GM18870 (cell line): ENCODE results near the gene HTRA3.

ENCODE experiments used
- ATAC-seq: cut with Tn5 transposase; IDR thresholded peaks from one replicate; pipeline ENCODE4 v1.9.1; 2021; ENCODE audit warnings: moderate library complexity; ENCODE audit not compliant: unreplicated experiment

HTRA3 gene

GRCh38 chr4:8245884-8246833 lies 23.4 kb upstream of the HTRA3 start:
- ATAC-seq = no peak

- no peak for ATAC-seq
Measured at GRCh38 chr4:8247047-8247930, 22.3 kb upstream of the HTRA3 start.

DNA sequence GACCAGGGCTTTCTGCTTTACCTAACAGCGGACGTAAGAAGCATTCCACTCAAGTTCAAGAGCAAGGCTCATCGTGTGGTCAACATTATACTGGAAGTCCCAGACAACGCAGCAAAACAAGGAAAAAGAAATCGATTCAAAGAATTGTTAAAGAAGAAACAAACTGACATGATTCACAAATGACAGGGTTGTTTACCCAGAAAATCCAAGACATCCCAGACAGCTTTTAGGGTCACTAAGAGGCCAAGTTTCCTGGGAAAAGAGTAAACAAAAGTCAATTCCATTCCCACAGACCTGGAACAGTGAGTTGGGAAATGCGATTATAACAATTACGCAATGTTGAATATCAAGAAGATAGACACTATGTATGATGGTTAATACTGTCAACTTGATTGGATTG lies 21.5 kb upstream of the HTRA3 start:
- no peak for ATAC-seq

DNA sequence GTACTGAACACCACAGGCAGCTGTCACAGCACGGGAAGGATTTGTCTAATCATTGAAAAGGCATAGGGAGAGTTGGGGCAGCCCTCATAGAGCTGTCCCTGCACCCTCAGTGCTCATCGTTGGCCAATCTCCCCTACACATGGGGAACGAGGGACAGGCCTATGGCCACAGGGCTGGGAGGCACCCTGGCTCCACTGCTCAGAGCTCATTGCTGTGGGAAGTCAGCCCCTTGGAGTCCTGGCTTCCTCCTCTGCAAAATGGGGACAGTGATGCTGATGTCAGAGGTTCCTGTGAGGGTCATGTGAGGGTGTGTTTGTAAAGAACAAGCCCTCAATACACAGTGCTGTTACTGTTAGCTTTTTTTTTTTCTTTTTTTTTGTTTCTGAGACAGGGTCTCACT lies 19.3 kb upstream of the HTRA3 start:
- no peak for ATAC-seq

DNA sequence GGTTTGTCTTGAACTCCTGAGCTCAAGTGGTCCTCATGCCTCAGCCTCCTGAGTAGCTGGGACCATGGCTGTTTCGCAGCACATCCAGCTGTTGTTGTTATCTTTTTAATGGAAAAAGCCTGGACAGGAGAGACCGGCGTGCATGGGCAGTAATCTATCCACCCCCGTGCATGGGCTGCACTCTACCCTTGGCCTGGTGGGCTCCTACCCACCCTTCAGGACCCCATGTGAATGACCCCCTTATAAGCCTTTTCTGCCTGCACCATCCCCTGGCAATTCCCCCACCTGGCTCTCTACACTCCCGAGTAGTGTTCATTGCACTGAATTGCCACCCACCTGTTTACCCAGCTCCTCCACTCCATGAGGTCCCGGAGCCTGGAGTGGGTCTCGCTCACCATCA lies 18.9 kb upstream of the HTRA3 start:
- ATAC-seq = no peak

DNA sequence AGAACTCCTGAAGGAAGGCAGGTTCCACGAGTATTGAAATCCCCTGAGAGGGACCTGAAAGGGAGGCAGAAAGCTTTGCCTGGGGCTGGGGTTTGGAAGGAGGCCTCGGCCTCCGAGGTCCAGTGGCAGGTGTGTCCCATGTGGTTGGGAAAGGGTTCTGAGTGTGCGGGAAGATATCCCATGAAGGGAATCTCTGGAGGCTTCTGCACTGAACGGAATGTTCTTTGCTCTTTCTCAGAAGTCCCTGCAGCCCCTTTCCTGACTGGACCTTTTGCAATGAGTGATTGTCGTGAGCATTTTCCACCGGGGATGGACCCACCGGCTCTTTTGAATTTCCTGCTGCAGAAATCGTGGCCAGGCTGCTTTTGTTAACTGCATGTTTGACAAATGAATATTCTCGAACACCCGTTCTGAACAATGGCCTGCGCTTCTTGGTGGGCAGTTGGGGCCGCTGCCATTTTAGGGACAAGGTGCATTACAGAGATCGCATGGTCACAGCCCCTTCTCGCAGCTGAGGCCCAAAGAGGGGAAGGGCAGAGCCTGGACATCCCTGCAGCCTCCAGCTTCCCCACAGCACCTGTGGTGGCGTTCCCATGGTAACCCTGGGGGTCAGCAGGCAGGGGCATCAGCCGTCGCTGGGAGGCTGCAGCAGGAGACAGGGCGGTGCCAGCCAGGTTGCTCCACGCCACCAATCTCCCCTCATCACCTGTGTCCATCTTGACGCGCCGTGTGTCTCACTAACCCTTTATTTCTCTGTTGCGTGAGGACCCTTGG lies 18.3 kb upstream of the HTRA3 start:
- no peak for ATAC-seq

- no peak for ATAC-seq
Measured at GRCh38 chr4:8252301-8253173, 17.0 kb upstream of the HTRA3 start.

DNA sequence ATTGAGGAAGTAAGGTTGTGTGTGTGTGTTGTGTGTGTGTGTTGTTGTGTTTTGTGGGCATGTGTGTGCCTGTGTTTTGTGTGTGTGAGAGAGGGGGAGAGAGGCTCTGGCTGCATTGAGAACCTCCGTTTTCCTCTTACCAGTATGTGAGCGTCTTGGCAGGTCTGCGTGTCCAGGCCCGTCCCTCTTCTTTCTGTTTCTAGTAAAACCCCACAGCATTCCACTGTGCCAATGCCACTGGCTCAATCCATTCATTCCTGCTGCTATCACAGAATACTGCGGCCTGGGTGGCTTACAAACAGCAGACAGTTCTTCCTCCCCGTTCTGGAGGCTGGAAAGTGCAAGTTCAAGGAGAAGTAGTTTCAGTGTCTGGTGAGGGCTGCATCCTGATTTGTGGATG lies 15.5 kb upstream of the HTRA3 start:
- no peak for ATAC-seq

- no peak for ATAC-seq
Measured at GRCh38 chr4:8255698-8256441, 13.7 kb upstream of the HTRA3 start.

GRCh38 chr4:8257854-8258253 lies 11.7 kb upstream of the HTRA3 start:
- no peak for ATAC-seq

DNA sequence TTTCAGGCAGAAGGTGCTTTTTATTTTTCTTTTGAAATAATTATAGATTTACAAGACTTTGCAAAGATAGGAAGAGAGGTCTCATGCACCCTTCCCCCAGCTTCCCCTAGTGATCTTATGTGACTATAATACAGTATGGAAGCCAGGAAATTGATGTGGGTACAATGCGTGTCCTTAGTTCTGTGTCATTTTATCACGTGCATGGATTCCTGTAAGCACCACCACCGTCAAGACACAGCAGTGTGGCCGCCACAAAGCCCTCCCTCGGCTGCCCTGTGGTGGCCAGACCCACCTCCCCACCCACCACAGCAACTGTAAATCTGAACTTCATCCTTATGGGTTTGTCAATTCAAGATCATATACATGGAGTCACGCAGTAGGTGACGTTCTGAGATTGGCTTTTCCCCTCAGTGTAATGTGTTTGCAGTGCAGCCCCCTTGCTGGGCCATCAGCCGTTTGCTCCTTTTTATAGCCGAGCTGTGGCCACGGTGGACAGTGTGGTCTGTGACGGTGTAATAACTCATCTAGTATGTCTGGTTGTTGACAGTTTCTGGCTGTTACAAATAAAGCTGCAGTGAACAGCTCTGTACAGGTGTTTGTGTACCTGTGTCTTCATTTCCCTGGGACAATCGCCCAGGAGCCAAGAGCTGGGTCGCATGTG lies 10.9 kb upstream of the HTRA3 start:
- ATAC-seq = no peak

- no peak for ATAC-seq
Measured at GRCh38 chr4:8259743-8260430, 9.7 kb upstream of the HTRA3 start.

- ATAC-seq = no peak
Measured at GRCh38 chr4:8260656-8261111, 8.9 kb upstream of the HTRA3 start.

GRCh38 chr4:8261851-8262535 lies 7.6 kb upstream of the HTRA3 start:
- ATAC-seq = no peak

DNA sequence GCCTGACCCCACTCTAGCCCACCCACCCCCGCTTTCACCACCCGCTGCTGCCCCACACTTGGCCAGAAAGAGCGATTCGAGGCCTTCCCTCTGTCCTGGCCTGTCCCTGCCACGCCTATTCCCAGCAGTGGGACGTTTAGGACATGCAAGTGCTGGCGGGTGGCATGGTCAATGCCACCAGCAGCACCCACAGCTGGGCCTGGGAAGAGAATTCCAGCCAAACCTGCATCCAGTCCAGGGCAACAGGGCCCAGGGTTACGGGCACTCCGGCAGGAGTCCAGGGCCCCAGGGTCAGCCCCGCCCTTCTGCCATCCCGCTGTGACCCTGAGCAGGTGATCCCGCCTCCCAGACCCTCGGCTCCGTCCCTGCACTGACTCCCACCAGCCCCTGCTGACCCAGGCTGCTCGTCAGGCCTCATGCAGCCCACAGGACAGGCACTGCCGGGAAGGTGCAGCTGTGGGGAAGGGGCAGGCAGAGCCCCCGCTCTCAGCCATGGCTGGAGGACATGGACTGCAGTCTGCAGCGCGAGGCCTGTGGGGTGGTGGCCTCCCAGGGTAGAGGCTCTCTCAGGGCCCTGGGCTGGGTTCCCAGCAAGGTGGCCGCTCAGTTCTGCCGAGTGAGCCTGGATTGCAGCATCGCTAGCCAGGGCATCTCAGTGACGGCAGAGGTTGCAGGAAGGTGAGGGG lies 6.8 kb upstream of the HTRA3 start:
- no peak for ATAC-seq

DNA sequence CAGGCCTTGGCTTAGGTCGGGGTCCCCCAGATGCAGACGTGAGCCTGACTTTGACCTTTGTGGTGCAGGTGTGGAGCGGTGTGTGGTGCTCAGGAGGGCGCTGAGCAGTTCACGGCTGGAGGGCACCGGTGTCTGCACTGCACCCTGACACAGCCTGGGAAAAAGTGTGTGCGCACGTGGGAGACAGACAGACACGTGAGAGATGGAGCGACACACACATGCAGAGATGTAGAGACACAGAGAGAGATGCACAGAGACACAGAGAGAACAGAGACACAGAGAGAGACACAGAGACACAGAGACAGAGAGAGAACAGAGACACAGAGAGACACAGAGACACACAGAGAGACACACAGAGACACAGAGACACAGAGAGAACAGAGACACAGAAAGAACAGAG lies 6.2 kb upstream of the HTRA3 start:
- ATAC-seq = no peak

DNA sequence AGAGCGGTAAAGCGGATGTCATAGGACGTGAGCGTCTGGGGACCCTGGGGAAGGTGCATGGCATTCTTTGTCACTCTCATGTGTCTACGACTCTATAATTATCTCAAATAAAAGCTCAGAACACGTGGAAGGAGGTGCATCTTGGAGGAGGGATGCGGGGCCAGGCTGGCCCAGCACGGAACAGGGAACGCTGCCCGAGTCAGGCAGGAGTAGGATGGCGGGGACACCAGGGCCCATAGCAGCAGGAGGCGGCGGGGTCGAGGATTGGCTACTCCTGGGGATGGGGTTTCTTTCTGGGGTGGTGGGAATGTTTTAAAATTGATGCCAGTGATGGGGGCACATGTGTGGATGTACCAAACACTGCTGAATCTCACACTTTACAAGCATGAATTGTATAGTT lies 5.4 kb upstream of the HTRA3 start:
- ATAC-seq = no peak
